SK-N-MC (cell line): ENCODE results near the gene TNNT2.

Source experiments
- EZH2 ChIP-seq: fragments of 200-600 bp; sonication (generic); IDR thresholded peaks from one replicate; pipeline ENCODE4 v1.6.1; 2017; ENCODE audit warnings: antibody characterized with exemption
- FOXP2 ChIP-seq: optimal IDR thresholded peaks from 2 replicates; pipeline ENCODE3; 2011; ENCODE audit warnings: mild to moderate bottlenecking, moderate library complexity; ENCODE audit not compliant: insufficient read depth; ENCODE audit errors: extremely low read length, control extremely low read depth

GRCh38 chr1:201404722-201405483 is 27.4 kb upstream of the TNNT2 start:
- TF ChIP-seq EZH2 (no peak), FOXP2 (no peak)
